Fibroblast of lung (primary cell): ENCODE results near the gene RNASEH2A. TPM values are rescaled to one million over a fixed set of nuclear protein-coding genes. Genes with fewer than 3 reads are reported as not detected.
A peak's percentile ranks its signal among the peaks of the same experiment; 100 is the strongest.

Experiments
- DNase-seq, 2 donors: peaks; one replicate each; pipeline versions ENCODE4 v3.0.0 to v3.0.0-alpha.2; 2010; ENCODE audit warnings: low read depth in 2 of 2
- H2AFZ ChIP-seq: 2 replicates; pipeline ENCODE4 v1.5.1; 2012; ENCODE audit warnings: low read length, control low read depth, inconsistent platforms
- H3K27ac ChIP-seq: 2 replicates; pipeline ENCODE4 v1.5.1; 2011; ENCODE audit warnings: low read length, control low read depth; ENCODE audit not compliant: insufficient read depth
- H3K27me3 ChIP-seq: 2 replicates; pipeline ENCODE4 v1.5.1; 2011; ENCODE audit warnings: mild to moderate bottlenecking, low read length; ENCODE audit not compliant: control insufficient read depth, insufficient read depth
- H3K36me3 ChIP-seq: 2 replicates; pipeline ENCODE4 v1.5.1; 2011; ENCODE audit warnings: low read length; ENCODE audit not compliant: control insufficient read depth, insufficient read depth
- H3K4me1 ChIP-seq: 2 replicates; pipeline ENCODE4 v1.5.1; 2011; ENCODE audit warnings: low read length; ENCODE audit not compliant: control insufficient read depth, insufficient read depth; ENCODE audit errors: extremely low read depth
- H3K4me2 ChIP-seq: 2 replicates; pipeline ENCODE4 v1.5.1; 2011; ENCODE audit warnings: low read length, control low read depth; ENCODE audit not compliant: insufficient read depth; ENCODE audit errors: extremely low read depth
- H3K4me3 ChIP-seq, 4 experiments: fragments of 200-600 bp in 1 of 4; sonication (generic) in 1 of 4; replicated peaks in 1 of 4; 2 replicates each; pipeline ENCODE4 v1.5.1; 2011 to 2016; ENCODE audit warnings: low read length in 4 of 4, low read depth in 3 of 4, mild to moderate bottlenecking in 3 of 4, control low read depth in 2 of 4, inconsistent platforms in 1 of 4, mixed read lengths in 1 of 4; ENCODE audit not compliant: insufficient read depth in 1 of 4; ENCODE audit errors: control extremely low read depth in 1 of 4
- H3K79me2 ChIP-seq: 2 replicates; pipeline ENCODE4 v1.5.1; 2012; ENCODE audit warnings: mild to moderate bottlenecking, low read length, inconsistent platforms; ENCODE audit not compliant: control insufficient read depth, insufficient read depth
- H3K9ac ChIP-seq: 2 replicates; pipeline ENCODE4 v1.5.1; 2011; ENCODE audit warnings: mild to moderate bottlenecking, low read length, control low read depth; ENCODE audit not compliant: insufficient read depth
- H3K9me3 ChIP-seq: 2 replicates; pipeline ENCODE4 v1.5.1; 2012; ENCODE audit warnings: low read depth, low read length; ENCODE audit not compliant: control insufficient read depth, insufficient read depth
- H4K20me1 ChIP-seq: 2 replicates; pipeline ENCODE4 v1.5.1; 2011; ENCODE audit warnings: low read length; ENCODE audit not compliant: control insufficient read depth, insufficient read depth; ENCODE audit errors: extremely low read depth
- CTCF ChIP-seq, 2 donors: IDR thresholded peaks in 1 of 2; conservative IDR thresholded peaks in 1 of 2; 1 replicate in 1 of 2; 2 replicates in 1 of 2; pipeline ENCODE4 v1.5.1; 2011 to 2012; ENCODE audit warnings: low read length in 2 of 2, control low read depth in 1 of 2, inconsistent platforms in 1 of 2, low read depth in 1 of 2, mild to moderate bottlenecking in 1 of 2
- EZH2 ChIP-seq: IDR thresholded peaks from 2 replicates; pipeline ENCODE4 v1.5.1; 2012; ENCODE audit warnings: low read length, control low read depth, mild to moderate bottlenecking; ENCODE audit errors: missing control alignments
- polyA plus RNA-seq, 2 donors: library from polyadenylated mRNA; depleted of rRNA in 1 of 2; stranded (reverse) in 1 of 2; unstranded in 1 of 2; fragments of >200 nt; gene quantifications; 2 replicates each; pipeline ENCODE4 v1.2.1, GENCODE V29; 2011 to 2012; ENCODE audit warnings: missing spikeins in 1 of 2
- total RNA-seq: library from RNA; depleted of rRNA; stranded (reverse); fragments of >200 nt; gene quantifications from 2 replicates; pipeline ENCODE4 v1.2.1, GENCODE V29; 2014

The RNASEH2A gene
- total and polyA plus RNA-seq, 2 donors (not counting 1 experiment from before 2014, with no cell fraction given), result 8.9 to 14.3 TPM

GRCh38 chr19:12770922-12771321 lies 35.5 kb upstream of the RNASEH2A start:
- Histone ChIP-seq H3K27ac (no peak overlapping the region), H3K9me3 (no peaks in the 10 kb centered on the region), H2AFZ (no peak overlapping the region), H3K4me2 (no peak overlapping the region), H4K20me1 (no peaks in the 10 kb centered on the region), H3K36me3 (no peaks in the 10 kb centered on the region), H3K9ac (no peak overlapping the region), H3K79me2 (no peaks in the 10 kb centered on the region), H3K4me3 (no peak overlapping the region), H3K4me1 (peaks cover 7% of the 10 kb centered on the region), H3K27me3 (no peaks in the 10 kb centered on the region)
- no peak for TF ChIP-seq CTCF (conservative IDR thresholded peaks at IDR 0.05 in 1 of 2, IDR thresholded peaks at IDR 0.05 in 1 of 2; ENCODE audit: low read depth in 1 of 2, low read length in 2 of 2)
- TF ChIP-seq EZH2, result no peak
- no peak for DNase-seq

- no peaks in the 10 kb centered on the region for H3K9me3 ChIP-seq
- H3K79me2 ChIP-seq, result no peaks in the 10 kb centered on the region
- H3K9ac ChIP-seq, result no peak overlapping the region
- H3K4me2 ChIP-seq, result no peak overlapping the region
- no peaks in the 10 kb centered on the region for H3K36me3 ChIP-seq
- H3K4me3 ChIP-seq, result no peak overlapping the region
- H3K27ac ChIP-seq, result no peak overlapping the region
- H3K27me3 ChIP-seq, result no peaks in the 10 kb centered on the region
- TF ChIP-seq CTCF (conservative IDR thresholded peaks at IDR 0.05 in 1 of 2, IDR thresholded peaks at IDR 0.05 in 1 of 2; ENCODE audit: low read depth in 1 of 2, low read length in 2 of 2), result no peak
- no peak for TF ChIP-seq EZH2
- no peak for DNase-seq
- H2AFZ ChIP-seq, result no peak overlapping the region
- H4K20me1 ChIP-seq, result no peaks in the 10 kb centered on the region
- peaks cover 8% of the 10 kb centered on the region for H3K4me1 ChIP-seq
These were observed 34.1 kb upstream of the RNASEH2A start for GRCh38 chr19:12772323-12772722.

- Histone ChIP-seq H3K27ac (no peak overlapping the region), H4K20me1 (no peaks in the 10 kb centered on the region), H3K4me1 (peaks cover 15% of the 10 kb centered on the region), H3K9ac (no peak overlapping the region), H2AFZ (no peak overlapping the region), H3K4me3 (no peak overlapping the region), H3K36me3 (no peaks in the 10 kb centered on the region), H3K27me3 (no peaks in the 10 kb centered on the region), H3K9me3 (no peaks in the 10 kb centered on the region), H3K4me2 (no peak overlapping the region), H3K79me2 (no peaks in the 10 kb centered on the region)
- TF ChIP-seq EZH2 (no peak), CTCF (conservative IDR thresholded peaks at IDR 0.05 in 1 of 2, IDR thresholded peaks at IDR 0.05 in 1 of 2; ENCODE audit: low read depth in 1 of 2, low read length in 2 of 2) (peak; percentile 40 to 44)
- no peak for DNase-seq
These were observed 32.8 kb upstream of the RNASEH2A start for GRCh38 chr19:12773571-12773970.
